Transverse colon (tissue), 4 donors: ENCODE results near the gene CDK11B.
"Not testable (repeated sequence)": the region's sequence is repeated elsewhere in the genome, so short reads cannot be mapped to it uniquely, and the experiment has no call there.

ENCODE experiments used
- CTCF ChIP-seq, 5 experiments: fragments of 200-600 bp in 3 of 5; fragments of 450-650 bp in 2 of 5; sonication (generic) in 3 of 5; IDR thresholded peaks; 1 replicate in 2 of 5; 2 replicates in 3 of 5; pipeline ENCODE4 v1.5.1; 2016 to 2017; ENCODE audit warnings: antibody characterized with exemption in 5 of 5, inconsistent platforms in 3 of 5, mild to moderate bottlenecking in 2 of 5, moderate library complexity in 1 of 5
- POLR2A ChIP-seq: fragments of 450-650 bp; IDR thresholded peaks from one replicate; pipeline ENCODE4 v1.6.1; 2016; ENCODE audit warnings: antibody characterized with exemption, mild to moderate bottlenecking, moderate library complexity
- POLR2AphosphoS5 ChIP-seq, 3 donors: sonication (generic); formaldehyde crosslinking; IDR thresholded peaks; one replicate each; pipeline ENCODE4 v1.6.1; 2016; ENCODE audit warnings: antibody characterized with exemption in 3 of 3

- TF ChIP-seq POLR2A; CTCF (IDR thresholded peaks at IDR 0.05); POLR2AphosphoS5 (IDR thresholded peaks at IDR 0.05): not testable (repeated sequence)
Measured at GRCh38 chr1:1639368-1639767, 19.4 kb downstream of the CDK11B start.
